HG02938 (cell line): Measurements from ENCODE around the gene FBXL3.
A peak's percentile ranks its signal among the peaks of the same experiment; 100 is the strongest.
"Not testable (repeated sequence)": the region's sequence is repeated elsewhere in the genome, so short reads cannot be mapped to it uniquely, and the experiment has no call there.

Experiments
- ATAC-seq: cut with Tn5 transposase; IDR thresholded peaks from one replicate; pipeline ENCODE4 v1.9.1; 2021; ENCODE audit warnings: mild to moderate bottlenecking, moderate library complexity; ENCODE audit not compliant: unreplicated experiment

FBXL3 gene

DNA sequence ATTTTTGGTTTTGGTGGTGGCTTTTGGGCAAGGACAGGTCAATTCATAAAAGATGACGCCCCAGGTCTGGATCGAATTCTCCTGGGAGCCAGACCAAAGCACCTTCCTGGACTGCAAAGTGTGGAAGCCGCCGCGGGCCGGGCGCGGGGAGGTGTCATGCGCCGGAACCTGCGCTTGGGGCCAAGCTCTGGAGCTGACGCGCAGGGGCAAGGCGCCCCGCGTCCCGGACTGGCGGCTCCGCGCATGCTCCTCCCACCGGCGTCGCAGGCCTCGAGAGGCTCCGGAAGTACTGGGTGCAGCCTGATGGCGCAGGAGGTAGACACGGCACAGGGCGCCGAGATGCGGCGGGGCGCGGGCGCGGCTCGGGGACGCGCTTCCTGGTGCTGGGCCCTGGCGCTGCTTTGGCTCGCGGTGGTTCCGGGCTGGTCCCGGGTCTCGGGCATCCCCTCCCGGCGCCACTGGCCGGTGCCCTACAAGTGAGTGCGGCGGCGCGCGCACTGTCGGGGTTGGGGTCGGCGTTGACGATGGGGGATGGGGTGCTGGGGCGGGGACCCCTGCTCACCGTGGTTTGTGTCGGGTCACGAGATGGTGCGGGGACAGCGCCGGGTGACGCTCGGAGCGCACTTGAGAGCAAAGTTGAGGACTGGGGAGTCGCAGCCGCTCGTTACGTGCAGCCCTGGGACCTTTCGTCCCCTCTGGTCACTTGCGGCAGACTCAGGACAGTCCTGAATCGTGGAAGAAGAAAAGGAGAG is 35.0 kb downstream of the FBXL3 start, which contains the start of gene CLN5:
Gene CLN5 (plus strand): TSS at position 286 of the 752 bp plus-strand sequence. CDS start 18 bp downstream, at position 304.
- ATAC-seq: peak; percentile 87

DNA sequence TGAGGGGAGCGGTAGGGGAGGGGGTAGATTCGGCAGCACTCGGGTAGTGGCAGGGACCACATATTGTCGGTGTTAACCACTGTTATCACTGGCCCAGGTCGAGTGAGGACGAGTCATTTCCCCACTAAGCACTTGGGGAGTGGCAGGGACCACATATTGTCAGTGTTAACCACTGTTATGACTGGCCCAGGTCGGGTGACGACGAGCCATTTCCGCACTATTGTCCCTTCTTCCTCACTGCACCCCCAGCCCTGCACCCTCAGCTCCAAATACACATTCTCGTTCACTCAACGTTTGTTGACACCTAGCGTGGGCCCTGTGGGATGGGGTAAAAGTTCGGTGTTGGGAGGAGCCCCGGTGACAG is 35.5 kb downstream of the FBXL3 start:
- ATAC-seq: peak; percentile 83

GRCh38 chr13:76983676-76984075 is 43.3 kb downstream of the FBXL3 start:
- ATAC-seq: no peak

- no peak for ATAC-seq
Measured at GRCh38 chr13:76982061-76982460, 44.9 kb downstream of the FBXL3 start.

DNA sequence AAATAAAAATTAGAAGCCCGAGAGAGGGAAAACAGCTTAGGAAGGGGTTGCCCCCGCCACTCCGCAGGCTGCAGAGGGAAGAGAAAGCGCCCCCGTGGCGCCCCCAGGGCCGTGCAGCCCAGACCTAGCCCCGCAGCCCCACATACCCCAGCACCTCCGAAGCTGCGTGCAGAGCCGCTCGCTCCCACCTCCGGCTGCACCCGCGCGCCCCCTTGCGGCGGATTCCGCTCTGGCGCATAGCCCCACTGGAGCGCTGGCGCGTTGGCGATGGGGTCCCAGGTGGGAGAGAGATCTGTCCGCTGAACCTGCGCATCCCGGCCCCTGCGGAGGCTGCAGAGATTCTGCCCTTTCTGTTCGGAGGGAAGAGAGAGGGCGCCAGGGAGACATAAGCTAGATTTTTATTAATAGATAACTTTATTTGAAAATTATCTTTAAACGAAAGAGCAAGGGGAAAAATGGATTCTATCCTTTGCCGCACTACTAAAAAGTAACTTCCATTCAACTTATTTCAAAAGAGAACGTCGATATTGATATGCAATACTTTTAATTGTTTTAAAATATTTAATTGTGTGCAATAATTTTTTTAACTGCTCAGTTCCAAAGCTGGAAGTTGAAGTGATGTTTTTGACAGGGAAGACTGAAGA is 46.8 kb downstream of the FBXL3 start:
- peak; percentile 90 for ATAC-seq

GRCh38 chr13:76976929-76977328 is 50.0 kb downstream of the FBXL3 start:
- ATAC-seq: no peak

- no peak for ATAC-seq
Measured at GRCh38 chr13:76976490-76976889, 50.5 kb downstream of the FBXL3 start.

- ATAC-seq: no peak
Measured at GRCh38 chr13:76975863-76976262, 51.1 kb downstream of the FBXL3 start.

- no peak for ATAC-seq
Measured at GRCh38 chr13:76974618-76974975, 52.4 kb downstream of the FBXL3 start.

DNA sequence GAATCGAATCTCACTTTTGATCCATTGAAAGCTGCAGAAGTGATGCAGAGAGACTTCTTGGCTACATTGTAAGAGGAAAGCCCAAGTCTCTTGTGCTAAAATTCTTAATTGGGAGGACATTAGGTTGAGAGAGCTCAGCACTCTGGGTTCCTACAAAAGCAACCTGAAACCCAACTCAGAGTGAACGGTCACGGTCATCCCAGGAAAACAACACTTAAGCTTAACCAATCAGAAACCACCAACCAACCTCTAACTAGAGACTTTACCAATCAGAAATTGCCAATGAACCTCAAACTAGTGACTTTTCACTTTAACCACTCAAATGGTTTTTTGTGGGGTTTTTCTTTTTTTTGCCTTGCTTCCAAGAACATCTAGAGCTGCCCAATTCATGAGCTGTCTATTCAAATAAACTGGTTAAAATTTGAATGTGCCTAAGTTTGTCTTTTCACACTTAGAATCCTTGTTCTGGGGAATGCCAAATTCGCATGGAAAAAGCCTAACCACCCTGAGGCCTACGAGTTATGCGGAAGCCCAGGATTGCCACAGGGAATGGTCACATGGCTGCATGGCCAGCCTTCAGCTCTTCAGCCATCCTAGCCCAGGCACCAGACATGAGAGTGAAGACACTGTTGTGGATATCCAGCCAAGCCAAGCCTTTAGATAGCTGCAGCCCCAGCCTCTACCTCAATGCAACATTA is 52.9 kb downstream of the FBXL3 start:
- ATAC-seq: no peak

DNA sequence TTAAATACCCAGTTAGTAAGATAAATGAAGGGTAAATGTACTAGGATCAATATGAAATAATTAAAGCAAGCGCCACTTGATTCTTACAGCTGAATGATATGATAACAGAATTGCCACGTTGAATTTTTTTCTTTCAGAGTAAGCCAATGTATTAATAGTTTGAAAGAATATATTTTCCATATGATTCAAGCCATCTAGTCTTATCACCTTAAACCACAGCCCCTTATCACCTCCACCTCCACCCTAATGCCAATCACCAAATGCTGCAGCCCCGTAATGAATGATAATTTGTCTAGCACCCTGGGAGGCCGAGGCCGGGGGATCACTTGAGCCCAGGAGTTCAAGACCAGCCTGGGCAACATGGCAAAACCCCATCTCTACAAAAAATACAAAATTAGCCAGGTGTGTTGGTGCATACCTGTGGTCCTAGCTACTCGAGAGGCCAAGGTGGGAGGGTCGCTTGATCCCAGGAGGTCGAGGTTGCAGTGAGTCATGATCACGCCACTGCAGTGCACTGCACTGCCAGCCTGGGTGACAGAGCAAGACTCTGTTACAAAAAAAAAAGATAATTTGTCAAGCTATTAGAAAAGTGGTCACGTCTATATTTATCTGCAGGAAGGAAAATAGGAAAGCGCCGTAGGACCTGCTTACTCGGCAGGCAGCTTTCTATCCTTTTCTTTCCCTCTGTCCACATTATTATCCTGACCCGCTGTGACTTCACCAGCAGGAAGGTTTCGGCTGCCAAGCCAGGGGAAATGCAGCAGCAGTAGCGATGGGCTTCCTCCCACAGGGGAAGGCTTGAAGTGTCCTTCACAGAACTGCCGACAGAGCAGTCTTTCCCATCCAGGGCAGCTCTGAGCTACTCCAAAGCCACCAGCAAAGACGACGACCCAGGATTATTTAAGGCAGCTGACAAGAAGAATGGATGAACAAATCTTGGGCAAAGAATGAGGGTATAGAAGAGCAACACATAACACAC is 54.8 kb downstream of the FBXL3 start:
- no peak for ATAC-seq

DNA sequence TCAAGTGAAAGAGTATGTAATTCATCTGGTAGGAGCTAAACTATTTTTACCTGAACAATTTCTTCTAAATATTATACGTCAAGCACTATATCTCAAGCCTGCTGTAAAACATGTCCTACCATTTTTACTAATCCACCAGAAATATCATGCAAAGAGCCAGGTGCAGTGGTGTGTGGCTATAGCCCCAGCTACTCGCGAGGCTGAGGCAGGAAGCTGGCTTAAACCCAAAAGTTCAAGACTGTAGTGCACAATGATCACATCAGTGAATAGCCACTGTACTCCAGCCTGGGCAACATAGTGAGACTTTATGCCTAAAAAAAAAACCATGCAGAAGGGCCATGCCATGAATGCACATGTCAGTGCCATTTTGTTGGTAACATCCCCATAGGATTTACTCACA is 55.7 kb downstream of the FBXL3 start:
- peak; percentile 68 for ATAC-seq

DNA sequence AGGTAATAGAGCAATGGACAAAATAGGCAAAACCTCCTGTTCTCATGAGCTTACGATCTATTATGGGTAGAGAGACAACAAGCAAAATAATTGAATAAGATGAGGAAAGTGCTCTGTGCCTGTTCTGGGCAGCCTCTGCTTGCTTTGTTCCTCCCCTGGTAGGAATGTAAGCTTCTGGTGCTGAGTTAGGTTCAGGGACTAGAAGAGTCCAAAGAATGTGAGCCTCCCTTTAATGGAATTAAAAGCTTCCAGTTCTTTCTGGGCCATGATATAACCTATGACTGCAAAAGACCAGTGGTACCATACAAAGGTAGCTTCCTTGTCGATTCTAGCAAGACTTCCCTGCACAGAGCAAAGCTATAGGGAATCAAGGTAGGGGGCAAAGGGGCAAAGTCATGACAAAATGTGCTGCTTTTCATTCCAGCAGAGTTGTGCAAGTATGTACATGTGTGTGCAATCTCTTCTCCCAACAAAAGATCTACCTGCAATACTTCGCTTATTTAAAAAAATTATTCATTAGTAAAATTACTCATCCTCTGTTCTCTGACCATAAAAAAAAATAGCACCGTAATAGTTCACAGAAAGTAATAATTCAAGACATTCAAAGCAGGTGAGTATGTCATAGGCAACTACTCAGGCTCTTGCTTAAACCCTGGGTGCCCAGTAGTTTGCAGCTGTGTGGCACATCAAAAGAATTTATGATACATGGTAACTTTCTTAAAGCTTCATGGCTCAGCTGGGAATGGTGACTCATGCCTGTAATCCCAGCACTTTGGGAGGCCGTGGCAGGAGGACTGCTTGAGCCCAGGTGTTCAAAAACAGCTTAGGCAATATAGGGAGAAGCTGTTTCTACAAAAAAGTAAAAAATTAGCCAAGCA is 57.2 kb downstream of the FBXL3 start:
- ATAC-seq: no peak

- no peak for ATAC-seq
Measured at GRCh38 chr13:76968041-76968440, 58.9 kb downstream of the FBXL3 start.

DNA sequence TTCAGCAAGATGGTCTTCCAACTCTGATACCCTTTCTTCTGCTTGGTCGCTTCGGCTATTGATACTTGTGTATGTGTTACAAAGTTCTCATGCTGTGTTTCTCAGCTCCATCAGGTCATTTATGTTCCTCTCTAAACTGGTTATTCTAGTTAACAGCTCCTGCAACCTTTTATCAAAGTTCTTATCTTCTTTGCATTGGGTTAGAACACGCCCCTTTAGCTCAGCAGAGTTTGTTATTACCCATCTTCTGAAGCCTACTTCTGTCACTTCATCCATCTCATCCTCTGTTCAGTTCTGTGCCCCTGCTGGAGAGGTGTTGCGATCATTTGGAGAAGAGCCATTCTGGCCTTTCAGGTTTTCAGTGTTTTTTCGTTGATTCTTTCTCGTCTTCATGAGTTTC is 59.9 kb downstream of the FBXL3 start:
- ATAC-seq: no peak

DNA sequence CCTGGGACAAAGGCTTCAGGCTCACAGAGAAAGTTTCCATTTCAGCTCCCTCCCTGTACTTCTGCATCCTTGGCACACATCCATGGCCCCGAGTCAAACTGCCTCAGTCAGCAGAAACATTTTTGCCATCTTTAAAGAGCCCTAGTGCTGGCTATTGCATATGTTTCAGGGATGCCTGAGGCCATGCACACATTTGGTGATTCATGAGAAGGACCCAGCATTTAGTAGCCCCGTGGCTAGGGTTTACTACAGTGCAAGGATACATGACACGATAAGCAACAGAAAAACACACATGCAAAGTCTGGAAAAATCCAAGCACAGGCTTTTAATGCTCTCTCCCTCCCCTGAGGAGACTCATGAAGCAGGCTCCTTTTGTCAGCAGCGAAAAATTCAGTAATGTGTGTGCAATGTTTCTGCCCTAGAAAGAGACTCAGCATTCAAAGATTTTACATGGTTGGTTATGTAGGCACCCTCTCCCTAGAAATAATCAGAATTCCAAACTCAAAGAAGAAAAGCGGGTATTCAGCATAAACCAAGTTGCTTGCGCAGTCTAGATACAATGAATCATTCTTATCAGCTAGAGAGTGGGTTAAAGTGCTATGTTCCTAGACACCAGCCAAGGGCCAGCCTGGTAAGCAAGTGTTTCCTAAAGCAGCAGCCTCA is 61.1 kb downstream of the FBXL3 start:
- no peak for ATAC-seq

DNA sequence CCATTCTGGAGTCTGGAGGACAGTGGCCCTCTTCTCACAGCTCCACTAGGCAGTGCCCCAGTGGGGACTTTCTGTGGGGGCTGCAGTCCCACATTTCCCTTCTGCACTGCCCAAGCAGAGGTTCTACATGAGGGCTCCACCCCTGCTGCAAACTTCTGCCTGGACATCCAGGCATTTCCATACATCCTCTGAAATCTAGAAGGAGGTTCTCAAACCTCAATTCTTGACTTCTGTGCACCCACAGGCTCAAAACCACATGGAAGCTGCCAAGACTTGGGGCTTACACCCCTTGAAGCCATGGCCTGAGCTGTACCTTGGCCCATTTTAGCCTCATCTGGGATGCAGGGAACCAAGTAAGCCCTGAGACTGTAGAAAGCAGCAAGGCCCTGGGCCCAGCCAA is 67.2 kb downstream of the FBXL3 start:
- not testable (repeated sequence) for ATAC-seq

- ATAC-seq: no peak
Measured at GRCh38 chr13:76958841-76959432, 68.0 kb downstream of the FBXL3 start.

DNA sequence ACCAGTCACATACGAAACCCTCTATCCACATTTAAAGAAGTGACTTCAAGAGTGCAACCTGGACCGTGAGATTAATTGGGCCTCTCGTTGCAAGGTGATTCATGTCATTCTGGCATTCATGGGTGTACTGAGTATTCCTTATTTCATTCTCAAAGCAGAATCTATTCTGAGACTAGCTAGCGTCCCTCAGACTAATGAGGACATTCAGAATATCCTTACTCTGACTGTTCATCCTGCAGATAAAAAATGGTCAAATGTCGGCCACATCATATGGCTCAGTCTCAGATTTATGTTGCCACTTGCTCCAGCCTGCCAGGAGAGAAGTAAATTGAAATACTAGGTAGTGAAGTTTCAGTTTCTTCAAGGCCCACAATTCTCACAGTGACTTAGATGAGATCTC is 71.3 kb downstream of the FBXL3 start:
- ATAC-seq: no peak
